ENCODE data around the gene DRG1. TPM values are rescaled to one million over a fixed set of nuclear protein-coding genes. Genes with fewer than 3 reads are reported as not detected.
A peak's percentile ranks its signal among the peaks of the same experiment; 100 is the strongest.
"Not testable (repeated sequence)": the region's sequence is repeated elsewhere in the genome, so short reads cannot be mapped to it uniquely, and the experiment has no call there.

DRG1 gene
- total RNA-seq, 1 donor from 2014 or later, result 113 TPM

DNA sequence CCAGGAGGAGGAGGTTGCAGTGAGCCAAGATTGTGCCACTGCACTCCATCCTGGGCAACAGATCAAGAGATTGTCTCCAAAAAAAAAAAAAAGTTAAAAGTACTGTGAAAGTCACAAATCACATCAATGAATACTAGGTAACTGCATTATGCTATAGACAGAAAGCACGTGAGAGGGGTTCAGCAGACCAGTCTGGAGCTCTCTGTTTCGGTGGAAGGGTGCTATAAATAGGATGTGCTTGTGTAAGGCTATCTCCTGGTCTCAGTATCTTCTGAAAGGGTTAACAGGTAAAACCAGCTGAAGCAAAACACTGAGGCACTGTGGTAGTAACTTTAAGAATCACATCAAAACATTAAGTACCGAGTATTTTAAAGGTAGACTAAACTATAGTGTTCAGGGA, 46.8 kb downstream of the DRG1 start:
- no peak for DNase-seq (ENCODE audit: low spot score)
- intact Hi-C loops (cut with micrococcal nuclease), result no loop called here
- H3K27ac Mint-ChIP-seq, result no peak overlapping the region
- H3K9me3 Mint-ChIP-seq, result no peaks in the 10 kb centered on the region
- H3K36me3 Mint-ChIP-seq (ENCODE audit: low read depth), result peaks cover 57% of the 10 kb centered on the region
- no peak overlapping the region for H3K4me3 Mint-ChIP-seq
- H3K27me3 Mint-ChIP-seq (ENCODE audit: insufficient read depth), result no peaks in the 10 kb centered on the region
- peaks cover 6% of the 10 kb centered on the region for H3K4me1 Mint-ChIP-seq (ENCODE audit: low read depth)

DNA sequence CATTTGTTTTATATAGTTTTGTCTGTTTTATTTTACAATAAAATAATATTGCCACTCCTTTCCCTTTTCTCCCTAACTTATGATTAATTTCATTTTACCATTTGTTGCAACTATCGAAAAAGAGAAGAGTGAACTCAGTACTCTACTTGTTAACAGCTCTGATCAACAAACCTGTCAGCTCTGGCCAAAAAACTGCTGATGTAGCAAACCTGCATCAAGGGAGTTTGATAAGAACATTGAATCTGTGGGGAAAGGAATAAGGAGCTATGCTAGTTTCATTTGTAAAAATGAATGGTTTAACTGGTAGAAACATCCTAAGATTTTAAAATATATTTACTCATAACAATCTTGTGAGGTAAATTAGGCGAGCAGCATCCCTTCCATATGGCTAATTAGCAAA, 47.4 kb downstream of the DRG1 start:
- Mint-ChIP-seq H3K4me3 (no peak overlapping the region), H3K27ac (no peak overlapping the region), H3K4me1 (ENCODE audit: low read depth) (peaks cover 6% of the 10 kb centered on the region), H3K36me3 (ENCODE audit: low read depth) (peaks cover 52% of the 10 kb centered on the region), H3K9me3 (no peaks in the 10 kb centered on the region), H3K27me3 (ENCODE audit: insufficient read depth) (no peaks in the 10 kb centered on the region)
- no peak for DNase-seq (ENCODE audit: low spot score)
- intact Hi-C loops (cut with micrococcal nuclease), result no loop called here

DNA sequence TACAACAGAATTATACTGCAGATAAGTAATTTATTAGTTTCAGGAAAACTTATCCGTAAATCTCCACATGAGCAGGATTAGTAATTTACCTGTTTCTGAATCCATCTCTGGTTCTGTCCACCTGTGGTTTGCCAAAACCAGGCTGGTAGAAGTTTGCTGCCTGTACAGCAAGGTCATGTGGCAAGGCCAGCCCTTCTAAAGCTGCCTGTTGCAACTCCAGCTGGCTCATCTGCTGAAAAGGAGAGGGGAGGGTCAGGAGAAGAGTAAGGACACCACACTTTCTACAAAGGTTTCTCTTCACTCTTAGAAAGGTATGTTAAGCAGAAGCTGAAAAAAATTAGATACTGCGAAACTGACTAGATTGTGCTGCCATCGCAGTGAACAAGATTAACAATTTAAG, 47.9 kb downstream of the DRG1 start:
- H3K27me3 Mint-ChIP-seq (ENCODE audit: insufficient read depth), result no peaks in the 10 kb centered on the region
- no peak overlapping the region for H3K4me3 Mint-ChIP-seq
- no peak for DNase-seq (ENCODE audit: low spot score)
- H3K9me3 Mint-ChIP-seq, result no peaks in the 10 kb centered on the region
- intact Hi-C loops (cut with micrococcal nuclease), result no loop called here
- peaks cover 6% of the 10 kb centered on the region for H3K4me1 Mint-ChIP-seq (ENCODE audit: low read depth)
- no peak overlapping the region for H3K27ac Mint-ChIP-seq
- H3K36me3 Mint-ChIP-seq (ENCODE audit: low read depth), result peaks cover 48% of the 10 kb centered on the region

DNA sequence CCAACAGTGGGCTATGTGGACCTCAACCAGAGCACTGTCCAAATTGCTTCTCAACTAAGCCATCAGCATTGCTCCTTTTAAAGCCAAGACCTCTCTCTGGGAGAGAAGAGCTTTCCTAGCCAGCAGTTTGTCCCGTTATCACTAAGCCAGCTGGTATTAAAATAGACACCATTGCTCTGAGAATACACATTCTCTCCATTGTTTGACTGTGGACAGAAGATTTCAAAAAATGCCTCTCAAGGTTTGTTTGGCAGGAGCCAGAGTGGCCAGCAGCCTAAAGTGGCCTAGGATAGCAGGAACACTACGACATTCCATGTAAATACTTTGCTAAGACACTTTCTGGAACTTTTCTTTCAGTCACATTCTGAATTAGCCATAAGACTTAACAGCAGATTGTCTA, 49.0 kb downstream of the DRG1 start:
- Mint-ChIP-seq H3K4me3 (no peak overlapping the region), H3K27ac (no peak overlapping the region), H3K36me3 (ENCODE audit: low read depth) (peaks cover 39% of the 10 kb centered on the region), H3K9me3 (no peaks in the 10 kb centered on the region), H3K27me3 (ENCODE audit: insufficient read depth) (no peaks in the 10 kb centered on the region), H3K4me1 (ENCODE audit: low read depth) (peaks cover 6% of the 10 kb centered on the region)
- DNase-seq (ENCODE audit: low spot score), result no peak
- intact Hi-C loops (cut with micrococcal nuclease), result no loop called here

DNA sequence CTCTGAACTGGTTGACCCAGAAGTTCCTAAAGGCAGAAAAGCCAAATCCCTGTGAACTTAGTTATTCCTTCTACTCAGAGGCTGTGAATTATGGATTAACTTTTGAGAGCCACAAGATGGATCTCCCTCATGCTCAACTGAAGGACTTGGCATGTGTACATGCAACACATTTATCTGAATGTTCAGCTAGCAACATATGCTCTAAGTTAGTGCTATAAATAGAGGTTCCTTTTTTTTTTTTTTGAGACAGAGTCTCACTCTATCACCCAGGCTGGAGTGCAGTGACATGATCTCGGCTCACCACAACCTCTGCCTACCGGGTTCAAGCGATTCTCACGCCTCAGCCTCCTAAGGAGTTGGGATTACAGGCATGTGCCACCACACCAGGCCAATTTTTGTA, 50.1 kb downstream of the DRG1 start:
- H3K9me3 Mint-ChIP-seq, result no peaks in the 10 kb centered on the region
- H3K4me1 Mint-ChIP-seq (ENCODE audit: low read depth), result peaks cover 6% of the 10 kb centered on the region
- no peak overlapping the region for H3K4me3 Mint-ChIP-seq
- H3K27me3 Mint-ChIP-seq (ENCODE audit: insufficient read depth), result no peaks in the 10 kb centered on the region
- intact Hi-C loops (cut with micrococcal nuclease), result no loop called here
- H3K27ac Mint-ChIP-seq, result no peak overlapping the region
- H3K36me3 Mint-ChIP-seq (ENCODE audit: low read depth), result peaks cover 40% of the 10 kb centered on the region
- no peak for DNase-seq (ENCODE audit: low spot score)

DNA sequence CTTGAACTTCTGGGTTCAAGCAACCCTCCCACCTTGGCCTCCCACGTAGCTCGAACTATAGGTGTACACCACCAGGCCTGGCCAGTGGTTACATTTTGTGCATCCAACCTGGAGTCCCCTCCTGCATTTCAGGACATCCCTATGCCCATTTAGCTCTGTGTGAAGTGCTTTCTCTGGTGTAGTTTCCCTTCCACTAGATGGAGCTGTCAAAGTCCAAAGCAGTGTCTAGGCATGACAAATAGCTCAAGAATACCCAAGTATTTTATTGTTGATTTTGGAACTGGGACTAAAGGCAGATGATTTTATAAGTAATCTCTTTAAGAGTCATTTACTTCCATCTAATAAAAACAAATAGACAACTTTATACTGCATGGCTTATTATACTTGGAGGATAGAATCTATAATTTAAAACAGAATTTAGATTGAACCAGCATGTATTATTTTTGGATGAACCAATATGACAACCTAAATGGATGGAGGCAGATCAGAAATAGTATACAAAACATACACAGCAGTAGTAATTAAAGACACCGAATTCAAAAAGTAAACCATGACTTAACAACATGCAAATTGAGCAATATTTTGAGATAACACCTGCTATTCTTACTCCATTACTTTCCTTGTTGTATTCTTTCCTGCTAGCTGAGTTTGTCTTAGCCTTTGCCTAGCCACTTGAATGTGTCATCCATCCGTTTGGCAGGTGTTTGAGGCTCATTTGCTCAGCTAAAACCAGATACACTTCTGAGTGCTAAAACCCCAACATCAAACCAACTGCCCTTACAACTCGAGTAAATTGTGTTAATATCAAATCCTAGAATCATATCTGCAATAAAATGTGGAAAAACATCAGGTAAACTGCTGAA, 52.5 kb downstream of the DRG1 start:
- peak; percentile 6 for DNase-seq (ENCODE audit: low spot score)
- H3K27ac Mint-ChIP-seq, result peak overlapping the region; percentile 27
- peaks cover 34% of the 10 kb centered on the region for H3K36me3 Mint-ChIP-seq (ENCODE audit: low read depth)
- intact Hi-C loops (cut with micrococcal nuclease), result loop anchor here (1.0 to 5.0 kb wide), 3 partner anchors 35 to 181 kb away; partner anchors contain the start of gene EIF4ENIF1
- H3K9me3 Mint-ChIP-seq, result no peaks in the 10 kb centered on the region
- no peak overlapping the region for H3K4me3 Mint-ChIP-seq
- H3K27me3 Mint-ChIP-seq (ENCODE audit: insufficient read depth), result no peaks in the 10 kb centered on the region
- no peaks in the 10 kb centered on the region for H3K4me1 Mint-ChIP-seq (ENCODE audit: low read depth)

DNA sequence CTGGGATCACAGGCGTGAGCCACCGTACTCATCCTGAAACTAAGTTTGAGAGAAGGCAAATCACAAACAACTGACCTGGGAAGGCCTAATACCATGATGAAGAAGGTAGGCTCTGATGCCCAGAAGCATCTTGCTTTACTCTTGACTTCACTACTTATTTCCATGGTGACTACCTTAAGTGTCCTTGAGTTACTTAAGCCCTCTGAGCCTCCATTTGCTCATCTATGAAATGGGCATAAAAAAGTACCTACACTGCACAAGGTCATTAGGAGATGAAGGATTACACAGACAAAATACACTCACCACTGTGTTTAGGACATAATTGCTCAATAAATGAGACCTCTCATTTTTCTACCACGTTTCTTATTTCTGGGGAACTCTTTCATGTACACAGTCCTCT, 62.3 kb downstream of the DRG1 start:
- intact Hi-C loops (cut with micrococcal nuclease), result no loop called here
- Mint-ChIP-seq H3K4me3 (no peak overlapping the region), H3K27me3 (ENCODE audit: insufficient read depth) (no peaks in the 10 kb centered on the region), H3K27ac (no peak overlapping the region), H3K36me3 (ENCODE audit: low read depth) (peaks cover 59% of the 10 kb centered on the region), H3K9me3 (no peaks in the 10 kb centered on the region), H3K4me1 (ENCODE audit: low read depth) (peaks cover 17% of the 10 kb centered on the region)
- DNase-seq (ENCODE audit: low spot score), result no peak

DNA sequence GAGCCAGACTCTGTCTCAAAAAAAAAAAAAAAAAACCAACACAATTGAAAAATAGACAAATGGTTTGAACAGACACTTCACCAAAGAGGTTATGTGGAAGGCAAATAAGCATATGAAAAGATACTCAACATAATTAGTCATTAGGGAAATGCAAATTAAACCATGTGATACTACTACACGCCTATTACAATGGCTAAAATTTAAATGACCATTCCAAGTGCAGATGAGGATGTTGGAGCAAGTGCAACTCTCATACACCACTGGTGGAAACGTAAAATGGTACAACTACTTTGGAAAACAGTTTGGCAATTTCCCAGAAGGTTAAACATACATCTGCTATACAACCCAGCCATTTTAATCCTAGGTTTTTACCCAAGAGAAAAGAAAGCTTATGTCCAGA, 65.9 kb downstream of the DRG1 start:
- peaks cover 54% of the 10 kb centered on the region for H3K36me3 Mint-ChIP-seq (ENCODE audit: low read depth)
- peaks cover 21% of the 10 kb centered on the region for H3K4me1 Mint-ChIP-seq (ENCODE audit: low read depth)
- H3K27me3 Mint-ChIP-seq (ENCODE audit: insufficient read depth), result no peaks in the 10 kb centered on the region
- no peak for DNase-seq (ENCODE audit: low spot score)
- no peak overlapping the region for H3K27ac Mint-ChIP-seq
- intact Hi-C loops (cut with micrococcal nuclease), result no loop called here
- no peaks in the 10 kb centered on the region for H3K9me3 Mint-ChIP-seq
- no peak overlapping the region for H3K4me3 Mint-ChIP-seq

DNA sequence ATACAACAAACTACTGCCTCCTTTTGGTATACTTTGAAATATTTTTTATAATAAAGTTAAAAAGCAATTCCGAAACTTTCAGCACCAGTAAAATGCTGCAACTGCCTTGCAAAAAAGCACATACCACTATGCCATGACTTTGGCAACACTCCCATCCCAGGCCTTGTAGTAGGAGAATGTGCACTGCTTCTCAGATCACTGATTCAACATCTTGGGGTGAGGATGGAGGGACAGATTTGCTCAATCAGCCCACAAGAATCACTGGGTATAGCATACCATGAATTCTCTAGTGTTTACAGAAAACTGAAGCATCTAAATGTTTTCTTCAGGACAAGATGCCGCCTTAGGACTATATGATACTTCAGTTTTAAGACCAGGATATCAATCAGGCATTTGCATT, 75.3 kb downstream of the DRG1 start:
- Mint-ChIP-seq H3K4me3 (no peak overlapping the region), H3K27ac (no peak overlapping the region), H3K9me3 (no peaks in the 10 kb centered on the region), H3K27me3 (ENCODE audit: insufficient read depth) (no peaks in the 10 kb centered on the region), H3K4me1 (ENCODE audit: low read depth) (peaks cover 41% of the 10 kb centered on the region), H3K36me3 (ENCODE audit: low read depth) (peaks cover 43% of the 10 kb centered on the region)
- no peak for DNase-seq (ENCODE audit: low spot score)
- intact Hi-C loops (cut with micrococcal nuclease), result no loop called here

DNA sequence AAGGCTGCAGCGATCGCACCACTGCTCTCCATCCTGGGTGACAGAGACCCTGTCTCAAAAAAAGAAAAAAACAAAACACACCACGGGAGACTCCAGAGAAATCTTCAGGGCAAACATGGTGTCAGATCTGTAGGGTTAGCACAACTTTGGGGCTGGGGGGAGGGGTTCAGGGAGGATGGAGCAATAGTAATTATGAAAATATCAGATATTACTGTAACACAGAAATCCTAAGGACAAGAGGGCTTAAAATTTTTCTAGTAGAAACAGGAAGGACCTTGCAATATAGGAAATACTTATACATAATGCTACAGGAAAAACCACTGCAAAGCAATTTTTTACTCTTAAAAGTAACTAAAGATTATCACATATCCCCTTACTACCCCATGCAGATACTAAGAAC, 76.4 kb downstream of the DRG1 start:
- H3K27me3 Mint-ChIP-seq (ENCODE audit: insufficient read depth), result no peaks in the 10 kb centered on the region
- peaks cover 41% of the 10 kb centered on the region for H3K4me1 Mint-ChIP-seq (ENCODE audit: low read depth)
- no peaks in the 10 kb centered on the region for H3K9me3 Mint-ChIP-seq
- peak overlapping the region; percentile 44 for H3K27ac Mint-ChIP-seq
- peaks cover 49% of the 10 kb centered on the region for H3K36me3 Mint-ChIP-seq (ENCODE audit: low read depth)
- DNase-seq (ENCODE audit: low spot score), result no peak
- intact Hi-C loops (cut with micrococcal nuclease), result no loop called here
- no peak overlapping the region for H3K4me3 Mint-ChIP-seq

DNA sequence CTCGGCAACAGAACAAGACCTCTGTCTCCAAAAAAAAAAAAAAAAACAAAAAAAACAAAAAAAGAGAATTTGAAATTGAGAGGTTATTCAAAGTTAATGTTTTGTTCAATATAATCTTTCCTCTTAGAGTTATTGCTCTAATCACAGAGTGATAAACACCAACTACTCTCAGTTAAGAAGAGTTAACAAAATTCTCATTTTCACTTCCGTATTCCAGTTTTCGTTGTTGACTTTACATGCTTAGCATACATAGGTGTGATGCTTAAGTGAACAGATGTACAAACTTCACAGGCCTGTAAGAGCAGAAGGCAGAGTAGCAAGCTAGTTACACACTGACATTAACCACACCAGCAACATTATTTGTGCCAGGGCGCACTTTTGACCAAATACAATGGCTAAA, 77.9 kb downstream of the DRG1 start:
- Mint-ChIP-seq H3K27me3 (ENCODE audit: insufficient read depth) (no peaks in the 10 kb centered on the region), H3K4me3 (no peak overlapping the region), H3K4me1 (ENCODE audit: low read depth) (peaks cover 34% of the 10 kb centered on the region), H3K36me3 (ENCODE audit: low read depth) (peaks cover 54% of the 10 kb centered on the region), H3K27ac (peak overlapping the region; percentile 55), H3K9me3 (no peaks in the 10 kb centered on the region)
- intact Hi-C loops (cut with micrococcal nuclease), result no loop called here
- no peak for DNase-seq (ENCODE audit: low spot score)

DNA sequence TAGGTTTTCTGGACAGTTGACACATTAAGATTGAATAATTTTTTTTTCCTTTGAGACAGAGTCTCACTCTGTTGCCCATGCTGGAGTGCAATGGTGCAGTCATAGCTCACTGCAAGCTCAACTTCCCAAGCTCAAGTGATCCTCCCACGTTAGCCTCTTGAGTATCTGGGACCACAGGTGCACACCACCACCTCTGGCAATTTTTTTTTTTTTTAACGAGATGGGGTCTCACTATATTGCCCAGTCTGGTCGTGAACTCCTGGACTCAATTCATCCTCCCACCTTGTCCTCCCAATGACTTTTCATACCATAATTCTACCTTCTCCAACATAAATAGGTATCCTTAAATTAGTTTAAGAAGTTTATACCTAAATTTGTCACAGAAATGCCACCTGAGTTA, 81.7 kb downstream of the DRG1 start:
- no peak for DNase-seq (ENCODE audit: low spot score)
- peaks cover 68% of the 10 kb centered on the region for H3K36me3 Mint-ChIP-seq (ENCODE audit: low read depth)
- H3K4me3 Mint-ChIP-seq, result no peak overlapping the region
- no peaks in the 10 kb centered on the region for H3K27me3 Mint-ChIP-seq (ENCODE audit: insufficient read depth)
- intact Hi-C loops (cut with micrococcal nuclease), result no loop called here
- H3K9me3 Mint-ChIP-seq, result no peaks in the 10 kb centered on the region
- no peak overlapping the region for H3K27ac Mint-ChIP-seq
- peaks cover 37% of the 10 kb centered on the region for H3K4me1 Mint-ChIP-seq (ENCODE audit: low read depth)

DNA sequence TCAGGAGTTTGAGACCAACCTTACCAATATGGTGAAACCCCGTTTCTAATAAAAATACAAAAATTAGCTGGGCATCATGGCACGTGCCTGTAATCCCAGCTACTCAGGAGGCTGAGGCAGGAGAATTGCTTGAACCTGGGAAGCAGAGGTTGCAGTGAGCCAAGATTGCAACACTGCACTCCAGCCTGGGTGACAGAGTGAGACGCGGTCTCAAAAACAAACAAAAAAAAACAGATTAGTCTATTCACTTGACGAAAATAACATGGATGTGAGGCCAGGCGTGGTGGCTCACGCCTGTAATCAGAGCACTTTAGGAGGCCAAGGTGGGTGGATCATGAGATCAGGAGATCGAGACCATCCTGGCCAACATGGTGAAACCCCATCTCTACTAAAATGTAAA, 83.1 kb downstream of the DRG1 start:
- H3K9me3 Mint-ChIP-seq; H3K27ac Mint-ChIP-seq; intact Hi-C loops (cut with micrococcal nuclease); H3K27me3 Mint-ChIP-seq (ENCODE audit: insufficient read depth); DNase-seq (ENCODE audit: low spot score); H3K4me3 Mint-ChIP-seq: not testable (repeated sequence)
- H3K36me3 Mint-ChIP-seq (ENCODE audit: low read depth), result peaks cover 73% of the 10 kb centered on the region
- peaks cover 38% of the 10 kb centered on the region for H3K4me1 Mint-ChIP-seq (ENCODE audit: low read depth)
